Naive thymus-derived CD8-positive, alpha-beta T cell (primary cell): Measurements from ENCODE around the gene CNIH4. TPM values are rescaled to one million over a fixed set of nuclear protein-coding genes. Genes with fewer than 3 reads are reported as not detected.
"Not testable (repeated sequence)": the region's sequence is repeated elsewhere in the genome, so short reads cannot be mapped to it uniquely, and the experiment has no call there.

Experiments
- ATAC-seq, 2 donors: fragments of 150-1000 bp; cut with Tn5 transposase in 1 of 2; sonication (Bioruptor Pico), chemical (Tn5 transposase) in 1 of 2; 1 replicate in 1 of 2; 2 replicates in 1 of 2; pipeline ENCODE4 v1.10.0; 2021; ENCODE audit warnings: mild to moderate bottlenecking in 2 of 2, moderate library complexity in 2 of 2
- POLR2A ChIA-PET: fragments of 350-600 bp; sonication (Branson Sonifier 250); formaldehyde crosslinking; loops from one replicate; lab custom pipeline; 2021; ENCODE audit warnings: antibody characterized with exemption; lab: Charles Lee
- DNase-seq, 10 donors: peaks; one replicate each; pipeline versions ENCODE4 v3.0.0 to v3.0.0-alpha.2; 2020 to 2022
- H3K27ac Mint-ChIP-seq, 10 donors: one replicate each; pipeline ENCODE4 v1.8.0; 2020 to 2022; ENCODE audit warnings: mild to moderate bottlenecking in 10 of 10, mixed read lengths in 10 of 10, moderate library complexity in 4 of 10, inconsistent platforms in 1 of 10
- H3K27me3 Mint-ChIP-seq, 5 donors: one replicate each; pipeline ENCODE4 v1.8.0; 2021 to 2022; ENCODE audit warnings: mixed read lengths in 5 of 5
- H3K36me3 Mint-ChIP-seq, 3 donors: one replicate each; pipeline ENCODE4 v1.8.0; 2020 to 2022; ENCODE audit warnings: mixed read lengths in 3 of 3, mild to moderate bottlenecking in 2 of 3, inconsistent platforms in 1 of 3
- H3K4me1 Mint-ChIP-seq, 4 donors: one replicate each; pipeline ENCODE4 v1.8.0; 2021 to 2022; ENCODE audit warnings: mixed read lengths in 4 of 4
- H3K4me3 Mint-ChIP-seq, 10 donors: one replicate each; pipeline ENCODE4 v1.8.0; 2020 to 2022; ENCODE audit warnings: mild to moderate bottlenecking in 10 of 10, mixed read lengths in 10 of 10, moderate library complexity in 6 of 10, inconsistent platforms in 1 of 10
- H3K9me3 Mint-ChIP-seq, 9 donors: one replicate each; pipeline ENCODE4 v1.8.0; 2020 to 2022; ENCODE audit warnings: mixed read lengths in 9 of 9, mild to moderate bottlenecking in 3 of 9, inconsistent platforms in 1 of 9, moderate library complexity in 1 of 9
- microRNA-seq: library from miRNA; unstranded; fragments of <30 nt; microRNA quantifications from one replicate; pipeline ENCODE4 v1.2.0, GENCODE V29; 2022; ENCODE audit warnings: borderline microRNAs expressed
- polyA plus RNA-seq, 3 donors: library from polyadenylated mRNA; unstranded; fragments of 300-500 nt; fragmentation: Illumina TruSeq; gene quantifications; one replicate each; pipeline ENCODE4 v1.2.3, GENCODE V29; 2021
- total RNA-seq, 8 experiments: library from RNA in 2 of 8; stranded (reverse) in 2 of 8; gene quantifications; one replicate each; pipeline ENCODE4 v1.2.3 and lab custom pipeline; 2021 to 2026

The CNIH4 gene
- total and polyA plus RNA-seq, 5 experiments from 2014 or later: 29.7 to 46.6 (median 39.6) TPM

GRCh38 chr1:224406216-224406615 is 49.5 kb downstream of the CNIH4 start:
- POLR2A ChIA-PET: interaction anchor here (0.5 to 0.9 kb wide), 2 partner anchors 27 to 175 kb away, joined by 3 to 4 read pairs; no protein-coding TSS in a partner anchor
- peaks cover 15 to 37% (median 33%) of the 10 kb centered on the region in 4 donors for H3K4me1 Mint-ChIP-seq
- no peak for ATAC-seq

GRCh38 chr1:224407571-224408293 is 51.1 kb downstream of the CNIH4 start:
- Mint-ChIP-seq H3K4me1 (peaks cover 15 to 39% (median 28%) of the 10 kb centered on the region in 4 donors), H3K9me3 (no peaks in the 10 kb centered on the region), H3K27ac (peak overlapping the region in 5 of 10 donors; percentile 0 to 73 (median 42)), H3K36me3 (peaks cover 10 to 91% (median 16%) of the 10 kb centered on the region in 3 donors), H3K4me3 (no peak overlapping the region), H3K27me3 (no peaks in the 10 kb centered on the region)
- DNase-seq: no peak
- no peak for ATAC-seq
- POLR2A ChIA-PET: interaction anchor here (0.5 to 1.3 kb wide), 2 partner anchors 23 to 253 kb away, joined by 3 read pairs; no protein-coding TSS in a partner anchor

More at GRCh38 chr1:224406216-224406615, 49.5 kb downstream of the CNIH4 start:
- Mint-ChIP-seq H3K27ac (peak overlapping the region in 5 of 10 donors; percentile 5 to 91 (median 25)), H3K9me3 (no peaks in the 10 kb centered on the region), H3K36me3 (peaks cover 10 to 91% (median 18%) of the 10 kb centered on the region in 3 donors), H3K4me3 (no peak overlapping the region), H3K27me3 (no peaks in the 10 kb centered on the region)
- no peak for DNase-seq

- Mint-ChIP-seq H3K36me3 (peaks cover 10 to 91% (median 15%) of the 10 kb centered on the region in 3 donors), H3K4me1 (peaks cover 15 to 39% (median 27%) of the 10 kb centered on the region in 4 donors), H3K9me3 (no peaks in the 10 kb centered on the region), H3K4me3 (no peak overlapping the region), H3K27ac (peak overlapping the region in 5 of 10 donors; percentile 0 to 74 (median 42)), H3K27me3 (no peaks in the 10 kb centered on the region)
- ATAC-seq: no peak
- DNase-seq: no peak
- POLR2A ChIA-PET: interaction anchor here (0.5 to 1.3 kb wide), 2 partner anchors 24 to 253 kb away, joined by 3 read pairs; no protein-coding TSS in a partner anchor
These were observed 51.6 kb downstream of the CNIH4 start for GRCh38 chr1:224408294-224408590.

GRCh38 chr1:224411766-224412165 is 55.1 kb downstream of the CNIH4 start:
- peaks cover 0 to 81% (median 13%) of the 10 kb centered on the region in 3 donors for H3K36me3 Mint-ChIP-seq
- no peak for ATAC-seq
- POLR2A ChIA-PET: interaction anchor here (1.0 kb wide), 1 partner anchor 23 kb away, joined by 3 read pairs; the partner anchor contains the start of gene WDR26

GRCh38 chr1:224420106-224420505 is 63.4 kb downstream of the CNIH4 start:
- Mint-ChIP-seq H3K27me3 (no peaks in the 10 kb centered on the region), H3K4me1 (peaks cover 17 to 39% (median 27%) of the 10 kb centered on the region in 4 donors), H3K36me3 (peaks cover 20 to 92% (median 38%) of the 10 kb centered on the region in 3 donors), H3K27ac (peak overlapping the region in 1 of 10 donors; percentile 34), H3K9me3 (no peaks in the 10 kb centered on the region), H3K4me3 (no peak overlapping the region)
- no peak for DNase-seq
- POLR2A ChIA-PET: interaction anchor here (1.0 kb wide), 1 partner anchor 15 kb away, joined by 3 read pairs; the partner anchor contains the start of gene WDR26
- ATAC-seq: no peak

More at GRCh38 chr1:224411766-224412165, 55.1 kb downstream of the CNIH4 start:
- peaks cover 10 to 31% (median 25%) of the 10 kb centered on the region in 4 donors for H3K4me1 Mint-ChIP-seq
- H3K27ac Mint-ChIP-seq: peak overlapping the region in 5 of 10 donors; percentile 11 to 79 (median 48)
- no peaks in the 10 kb centered on the region for H3K27me3 Mint-ChIP-seq
- H3K4me3 Mint-ChIP-seq: no peak overlapping the region
- DNase-seq: no peak
- H3K9me3 Mint-ChIP-seq: no peaks in the 10 kb centered on the region

GRCh38 chr1:224425279-224425884 is 68.7 kb downstream of the CNIH4 start:
- H3K9me3 Mint-ChIP-seq: no peaks in the 10 kb centered on the region
- peak overlapping the region in 4 of 10 donors; percentile 15 to 68 (median 42) for H3K27ac Mint-ChIP-seq
- POLR2A ChIA-PET: interaction anchor here (2.4 kb wide), 1 partner anchor 9 kb away, joined by 10 read pairs; the partner anchor contains the start of gene WDR26
- peaks cover 13 to 83% (median 22%) of the 10 kb centered on the region in 3 donors for H3K36me3 Mint-ChIP-seq
- no peak for ATAC-seq
- no peak for DNase-seq
- peaks cover 16 to 49% (median 43%) of the 10 kb centered on the region in 4 donors for H3K4me1 Mint-ChIP-seq
- no peak overlapping the region for H3K4me3 Mint-ChIP-seq
- H3K27me3 Mint-ChIP-seq: no peaks in the 10 kb centered on the region

- DNase-seq, ATAC-seq, H3K9me3 Mint-ChIP-seq, H3K4me3 Mint-ChIP-seq, H3K27ac Mint-ChIP-seq, H3K27me3 Mint-ChIP-seq: not testable (repeated sequence)
- H3K4me1 Mint-ChIP-seq: peaks cover 20 to 61% (median 50%) of the 10 kb centered on the region in 4 donors
- POLR2A ChIA-PET: interaction anchor here (2.4 kb wide), 1 partner anchor 8 kb away, joined by 10 read pairs; the partner anchor contains the start of gene WDR26
- peaks cover 11 to 81% (median 16%) of the 10 kb centered on the region in 3 donors for H3K36me3 Mint-ChIP-seq
These were observed 70.2 kb downstream of the CNIH4 start for GRCh38 chr1:224426869-224427268.

- Mint-ChIP-seq H3K9me3 (no peaks in the 10 kb centered on the region), H3K36me3 (peaks cover 8 to 77% (median 12%) of the 10 kb centered on the region in 3 donors), H3K27ac (peak overlapping the region in 4 of 10 donors; percentile 7 to 71 (median 44)), H3K27me3 (no peaks in the 10 kb centered on the region), H3K4me1 (peaks cover 18 to 65% (median 51%) of the 10 kb centered on the region in 4 donors), H3K4me3 (no peak overlapping the region)
- POLR2A ChIA-PET: no interaction called here
- no peak for ATAC-seq
- no peak for DNase-seq
These were observed 70.7 kb downstream of the CNIH4 start for GRCh38 chr1:224427346-224427745.

- DNase-seq, H3K27me3 Mint-ChIP-seq, H3K9me3 Mint-ChIP-seq, ATAC-seq, POLR2A ChIA-PET: not testable (repeated sequence)
- Mint-ChIP-seq H3K4me3 (peak overlapping the region in 5 of 10 donors; percentile 12 to 52 (median 38)), H3K36me3 (peaks cover under 1 to 66% (median 5%) of the 10 kb centered on the region in 3 donors), H3K27ac (peak overlapping the region in 3 of 10 donors; percentile 20 to 52 (median 51)), H3K4me1 (peaks cover 22 to 70% (median 57%) of the 10 kb centered on the region in 4 donors)
These were observed 72.0 kb downstream of the CNIH4 start for GRCh38 chr1:224428713-224429112.

Small RNA genes lying within 50 kb of the gene (microRNA-seq; reads per million reads assigned to microRNA genes)
- gene MIR4742: not detected

Other genes with a start within 250 kb of the CNIH4 start
- gene FBXO28, start 242.8 kb upstream of the CNIH4 start, total RNA-seq: 10 to 100 TPM; 38.8 to 45.9 TPM
- 10 to 100 TPM; 15.5 to 16.1 (median 15.9) TPM for gene FBXO28, start 242.8 kb upstream of the CNIH4 start, polyA plus RNA-seq
- gene DEGS1, start 173.6 kb upstream of the CNIH4 start, total RNA-seq: 10 to 100 TPM; 35.0 to 35.2 TPM
- gene DEGS1, start 173.6 kb upstream of the CNIH4 start, polyA plus RNA-seq: 10 to 100 TPM; 49.0 to 77.9 (median 63.4) TPM
- gene NVL, start 26.7 kb upstream of the CNIH4 start, total RNA-seq: 10 to 100 TPM; 44.1 to 48.7 TPM
- gene NVL, start 26.7 kb upstream of the CNIH4 start, polyA plus RNA-seq: 10 to 100 TPM; 13.6 to 16.9 (median 16.2) TPM
- 100 to 1,000 TPM; 119 to 121 TPM for gene WDR26, start 77.9 kb downstream of the CNIH4 start, total RNA-seq
- 1 to 10 TPM; 2.7 to 3.8 (median 2.8) TPM for gene WDR26, start 77.9 kb downstream of the CNIH4 start, polyA plus RNA-seq